Activated CD4-positive, alpha-beta T cell treated with anti-CD3 and anti-CD28 coated beads for 4 hours (primary cell): ENCODE results near the gene CCN6.
"Not testable (repeated sequence)": the region's sequence is repeated elsewhere in the genome, so short reads cannot be mapped to it uniquely, and the experiment has no call there.

Experiments used
- DNase-seq, 2 donors: peaks; one replicate each; pipeline ENCODE4 v3.0.0-alpha.2; 2020

The CCN6 gene

DNA sequence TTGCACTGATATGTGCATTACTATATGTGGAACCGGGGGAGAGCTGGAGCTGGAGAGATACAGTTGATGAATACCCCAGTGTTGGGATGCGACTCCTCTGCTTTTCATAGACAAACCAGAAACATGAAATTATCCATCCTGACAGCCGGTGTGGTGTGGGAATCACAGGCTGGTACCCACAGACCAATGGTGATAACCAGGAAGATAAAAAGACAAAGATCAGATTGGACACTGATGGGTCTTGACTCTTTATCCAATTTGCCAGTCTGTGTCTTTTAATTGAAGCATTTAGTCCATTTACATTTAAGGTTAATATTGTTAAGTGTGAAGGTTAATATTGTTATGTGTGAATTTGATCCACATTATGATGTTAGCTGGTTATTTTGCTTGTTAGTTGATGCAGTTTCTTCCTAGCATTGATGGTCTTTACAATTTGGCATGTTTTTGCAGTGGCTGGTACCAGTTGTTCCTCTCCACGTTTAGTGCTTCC is 2.6 kb upstream of the CCN6 start:
- not testable (repeated sequence) for DNase-seq

- no peak for DNase-seq
Observed at GRCh38 chr6:112054555-112055190, 769 bp downstream of the CCN6 start.

DNA sequence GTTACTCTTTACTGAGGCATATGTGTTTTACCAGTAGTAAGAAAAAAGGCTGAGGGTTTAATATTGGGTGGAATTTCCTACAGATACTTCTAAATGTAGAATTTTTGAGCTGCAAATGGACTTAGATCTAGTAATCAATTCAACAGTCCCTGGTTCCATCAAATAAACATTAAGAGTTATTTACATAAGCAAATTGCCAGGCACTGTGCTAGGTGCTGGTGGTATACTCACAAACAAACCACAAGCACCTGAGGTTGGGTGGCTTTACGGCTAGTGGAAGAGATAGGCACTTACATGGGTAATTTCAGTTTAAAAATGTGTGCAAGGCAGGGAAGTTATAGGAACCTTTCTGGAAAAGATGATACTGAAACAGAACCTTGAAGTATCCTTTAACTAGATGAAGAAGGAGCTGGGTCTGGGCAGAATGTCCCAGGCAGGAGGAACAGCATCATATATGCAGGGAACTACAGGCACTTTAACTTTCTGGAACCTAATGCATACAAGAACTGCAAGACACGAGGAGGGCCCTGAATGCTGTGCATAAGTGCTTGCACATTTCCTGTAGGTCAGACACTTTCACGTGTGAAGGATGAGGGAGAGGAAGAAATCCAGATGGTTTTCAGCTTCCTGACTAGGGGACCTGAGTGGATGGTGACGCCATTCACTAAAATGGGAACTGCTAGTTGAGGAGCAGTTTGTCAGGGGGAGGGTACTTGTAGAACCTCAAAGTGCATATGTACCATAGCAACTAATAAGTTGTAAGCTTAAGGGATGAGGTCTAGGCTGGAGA is 4.5 kb downstream of the CCN6 start:
- DNase-seq: no peak

DNA sequence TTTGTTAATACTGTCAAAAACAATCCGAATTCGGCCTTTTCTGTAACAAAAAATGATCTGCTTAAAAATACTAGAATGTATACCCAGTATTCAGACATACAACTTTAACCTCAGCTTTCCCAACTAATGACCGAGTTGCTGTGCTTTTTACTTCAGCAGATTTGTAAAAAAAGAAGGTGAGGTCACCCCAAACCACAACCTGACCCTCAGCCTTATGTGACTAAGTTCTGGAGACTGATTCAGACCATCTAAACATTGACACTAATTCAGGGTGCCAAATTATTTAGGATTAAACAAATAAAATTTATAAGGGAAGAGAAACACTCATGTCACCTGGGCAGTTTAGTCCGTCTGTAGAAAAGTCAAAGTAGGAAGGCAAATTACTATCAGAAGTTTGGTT is 7.7 kb downstream of the CCN6 start:
- DNase-seq: no peak

DNA sequence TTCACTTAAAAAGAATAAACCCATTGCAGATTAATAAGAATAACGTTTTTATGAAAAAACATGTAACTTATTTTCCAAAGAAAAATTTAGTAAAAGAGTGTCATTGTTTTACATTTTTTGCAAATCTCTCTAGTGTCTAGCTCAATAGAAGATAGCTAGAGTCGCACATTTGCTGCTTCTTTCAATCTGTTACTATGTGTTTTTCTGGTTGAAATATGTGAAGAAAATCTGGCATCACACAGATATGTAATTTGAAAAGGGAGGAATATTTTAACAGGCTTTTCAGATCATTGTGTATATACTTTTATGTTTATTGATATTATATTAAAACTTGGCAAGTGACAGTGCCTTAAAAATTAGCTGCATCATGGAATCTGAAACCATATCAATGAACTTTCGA is 9.1 kb downstream of the CCN6 start:
- DNase-seq: no peak

- no peak for DNase-seq
Observed at GRCh38 chr6:112065426-112065986, 11.6 kb downstream of the CCN6 start.

- no peak for DNase-seq
Observed at GRCh38 chr6:112066606-112067005, 12.7 kb downstream of the CCN6 start.

- DNase-seq: no peak
Observed at GRCh38 chr6:112081569-112081968, 27.7 kb downstream of the CCN6 start.

GRCh38 chr6:112085286-112086065 is 31.6 kb downstream of the CCN6 start:
- no peak for DNase-seq

DNA sequence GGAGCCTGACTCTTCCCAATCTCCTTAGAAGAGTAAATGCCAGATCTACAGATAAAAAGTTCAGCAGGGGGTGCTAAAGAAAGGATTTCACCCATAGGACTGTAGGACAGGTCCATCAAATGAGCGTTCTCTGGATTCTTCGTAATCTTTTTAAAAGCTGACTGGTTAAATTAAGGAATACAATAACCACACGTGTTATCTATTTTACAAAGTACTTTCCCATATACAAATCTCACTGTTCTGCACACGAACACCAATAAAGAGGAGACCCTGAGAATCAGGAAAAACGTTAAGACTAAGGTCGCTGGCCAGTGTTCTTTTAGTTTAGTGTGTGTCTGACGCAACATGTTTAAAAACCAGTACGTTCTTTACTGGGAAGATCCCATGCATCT is 32.8 kb downstream of the CCN6 start:
- peak in 1 of 2 donors; percentile 5 for DNase-seq

- peak; percentile 88 for DNase-seq
Observed at GRCh38 chr6:112087136-112087911, 33.4 kb downstream of the CCN6 start, which contains the start of the genes FAM229B and TUBE1. Gene FAM229B (plus strand): TSS chr6:112087591. CDS start chr6:112099284, 11,693 bp downstream. Gene TUBE1 (minus strand): TSS chr6:112087482. CDS start chr6:112087434, 48 bp downstream.

DNA sequence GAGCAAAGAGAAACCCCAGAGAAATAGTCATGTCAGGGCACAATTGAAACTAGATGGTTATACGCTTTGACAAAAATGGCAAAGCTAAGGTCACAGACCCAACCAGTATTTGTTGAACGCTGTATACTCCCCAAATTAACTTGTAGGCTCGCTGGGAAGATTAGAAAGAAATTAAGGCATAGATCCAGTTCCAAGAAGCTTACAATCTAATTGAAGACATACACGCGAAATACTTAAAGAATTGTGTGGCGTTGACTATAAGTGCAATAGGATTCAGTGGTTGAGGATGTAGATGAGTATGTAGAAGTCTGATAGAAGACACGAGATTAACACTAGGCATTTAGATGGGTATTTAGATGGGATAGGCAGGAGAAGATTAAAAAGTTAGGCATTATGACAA is 34.0 kb downstream of the CCN6 start:
- no peak for DNase-seq

GRCh38 chr6:112096901-112097300 is 43.0 kb downstream of the CCN6 start:
- no peak for DNase-seq

DNA sequence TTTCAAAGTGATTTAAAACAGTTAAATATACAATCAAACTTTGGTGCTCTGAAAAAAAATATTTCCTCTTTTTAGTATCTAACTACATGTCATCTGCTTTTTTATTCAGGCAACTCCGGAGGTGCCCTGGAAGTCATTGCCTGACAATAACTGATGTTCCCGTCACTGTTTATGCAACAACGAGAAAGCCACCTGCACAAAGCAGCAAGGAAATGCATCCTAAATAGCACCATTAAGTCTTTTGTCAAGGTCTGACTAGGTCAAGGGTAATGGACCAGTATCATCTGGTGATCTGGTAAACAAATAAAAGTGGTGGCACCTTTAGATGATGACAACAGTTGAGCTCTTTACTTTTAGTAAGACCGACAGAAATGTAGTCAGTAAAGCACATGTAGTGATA is 46.7 kb downstream of the CCN6 start:
- DNase-seq: no peak

GRCh38 chr6:112106026-112106425 is 52.1 kb downstream of the CCN6 start:
- not testable (repeated sequence) for DNase-seq

GRCh38 chr6:112106562-112106961 is 52.7 kb downstream of the CCN6 start:
- no peak for DNase-seq

GRCh38 chr6:112109262-112109661 is 55.4 kb downstream of the CCN6 start:
- no peak for DNase-seq

DNA sequence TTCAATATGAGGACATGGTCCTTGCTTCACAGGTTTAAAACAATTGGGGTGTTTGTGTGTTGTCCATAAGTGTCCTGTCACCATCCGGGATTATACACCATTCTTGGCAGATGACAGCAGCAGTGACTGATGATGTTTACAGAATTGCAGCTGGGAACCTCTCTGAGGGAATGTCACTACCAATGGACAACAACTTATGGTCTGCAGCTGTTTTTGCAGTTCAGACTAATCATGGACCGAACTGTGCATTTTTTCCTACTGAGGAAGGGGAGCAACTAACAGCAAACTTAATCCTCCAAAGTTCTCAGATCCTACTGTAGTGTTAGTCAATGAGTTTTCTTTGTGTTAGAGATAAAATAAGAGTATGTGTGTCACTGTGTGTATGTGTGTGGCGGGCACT is 59.5 kb downstream of the CCN6 start:
- no peak for DNase-seq

GRCh38 chr6:112113918-112114317 is 60.0 kb downstream of the CCN6 start:
- no peak for DNase-seq

GRCh38 chr6:112114577-112115223 is 60.8 kb downstream of the CCN6 start:
- DNase-seq: no peak

DNA sequence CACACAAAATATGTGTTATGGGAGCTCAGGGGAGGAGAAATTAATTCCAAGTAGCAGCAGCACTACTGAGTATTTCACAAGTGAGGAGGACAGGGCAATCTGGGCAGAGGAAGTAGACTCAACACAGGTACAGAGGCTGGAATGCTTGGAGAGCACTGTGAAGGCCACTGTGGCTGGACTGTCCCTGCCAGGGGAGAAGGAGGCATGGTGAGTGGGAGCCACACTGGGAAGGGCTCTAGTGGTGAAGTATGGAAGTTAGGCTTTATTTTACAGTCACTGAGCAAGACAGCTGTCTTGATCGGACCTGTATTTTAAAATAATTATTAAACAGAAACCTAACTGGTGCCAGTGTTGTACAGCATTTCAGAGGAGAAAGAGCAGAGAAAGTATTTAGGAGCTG is 62.3 kb downstream of the CCN6 start:
- DNase-seq: no peak

DNA sequence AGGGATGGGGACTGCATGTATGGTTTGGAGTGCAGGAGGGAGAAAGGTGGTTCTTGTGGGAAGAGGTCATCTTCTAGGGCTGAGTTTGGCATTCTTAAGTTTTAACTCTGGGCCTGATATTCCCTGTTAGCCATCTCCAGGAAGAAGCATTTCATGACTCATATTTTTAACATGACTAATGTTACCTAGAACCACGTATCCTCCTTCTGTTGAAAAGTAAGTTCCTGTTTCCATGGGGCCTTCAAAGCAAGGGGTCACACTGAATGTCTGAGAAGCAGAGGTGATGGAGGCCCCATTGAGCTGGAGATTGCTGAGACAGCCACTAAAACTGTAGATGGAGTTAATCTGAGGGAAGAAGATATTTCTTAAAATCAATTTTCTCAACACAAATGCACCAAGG is 63.6 kb downstream of the CCN6 start:
- DNase-seq: no peak
